ENCODE data around the gene CDCA7.
"Not testable (repeated sequence)": the region's sequence is repeated elsewhere in the genome, so short reads cannot be mapped to it uniquely, and the experiment has no call there.

The CDCA7 gene

DNA sequence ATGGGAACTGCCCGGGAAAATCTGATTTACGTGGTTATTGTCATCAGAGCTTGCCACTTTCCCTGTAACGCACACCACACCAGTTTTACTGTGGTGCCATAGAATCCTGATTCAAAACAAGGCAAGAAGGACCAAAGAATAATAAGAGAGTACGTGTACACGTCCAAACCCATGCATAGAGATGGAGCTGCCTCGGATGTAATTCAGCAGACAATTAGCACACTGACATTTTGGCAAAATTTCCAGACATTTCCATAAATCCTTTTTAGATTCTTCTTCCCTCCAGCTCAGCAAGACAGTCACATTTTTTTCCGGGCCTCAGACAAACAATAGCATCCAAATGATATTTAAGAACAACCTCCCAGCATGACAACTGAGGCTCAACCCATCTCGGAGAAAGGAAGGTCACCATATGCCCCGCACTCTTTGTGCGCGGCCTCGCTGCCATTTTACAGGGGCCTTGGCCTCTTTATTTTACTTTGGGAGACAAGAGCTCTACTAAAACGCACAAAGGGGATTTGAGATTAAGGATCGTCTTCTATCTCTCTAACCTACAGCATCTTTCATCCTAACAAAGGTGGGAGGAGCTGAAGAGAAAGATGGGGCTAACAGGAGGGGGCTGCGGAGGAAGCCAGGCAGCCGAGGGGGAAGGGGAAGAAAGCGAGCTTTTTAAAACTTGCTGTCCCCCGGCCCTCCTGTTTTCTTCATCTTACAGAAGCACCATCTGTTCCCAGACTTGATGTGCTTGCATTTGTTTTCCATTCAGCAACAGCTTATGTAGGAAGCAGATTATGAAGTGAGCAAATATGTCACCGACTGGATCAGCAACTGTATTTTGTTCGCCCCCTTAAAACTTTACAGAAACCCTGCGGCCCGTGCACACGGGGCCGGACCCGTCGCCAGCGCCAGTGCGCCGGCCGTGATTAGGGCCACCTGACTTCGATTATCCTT is 61.0 kb downstream of the CDCA7 start:
- ChIA-PET POLR2A (no interaction called here), CTCF (interaction anchor here (1.9 kb wide), 1 partner anchor 13 kb away, joined by 6 read pairs; no protein-coding TSS in a partner anchor)
- TF ChIP-seq BHLHE40 (IDR thresholded peaks at IDR 0.05; ENCODE audit: borderline replicate concordance) (no peak), FOXM1 (IDR thresholded peaks at IDR 0.05; ENCODE audit: borderline replicate concordance) (no peak), SP1 (IDR thresholded peaks at IDR 0.05) (no peak), TARDBP (IDR thresholded peaks at IDR 0.05) (no peak), ELF4 (IDR thresholded peaks at IDR 0.05) (no peak), L3MBTL2 (conservative IDR thresholded peaks at IDR 0.05) (no peak), CTBP1 (IDR thresholded peaks at IDR 0.05; ENCODE audit: borderline replicate concordance) (no peak), NFRKB (IDR thresholded peaks at IDR 0.05) (no peak), ARNT (IDR thresholded peaks at IDR 0.05) (no peak), SUZ12 (IDR thresholded peaks at IDR 0.05) (no peak), LEF1 (IDR thresholded peaks at IDR 0.05; ENCODE audit: borderline replicate concordance) (no peak), HDGF (IDR thresholded peaks at IDR 0.05; ENCODE audit: borderline replicate concordance) (no peak), ZNF384 (IDR thresholded peaks at IDR 0.05) (no peak)
- TF ChIP-seq, protein P1, sequence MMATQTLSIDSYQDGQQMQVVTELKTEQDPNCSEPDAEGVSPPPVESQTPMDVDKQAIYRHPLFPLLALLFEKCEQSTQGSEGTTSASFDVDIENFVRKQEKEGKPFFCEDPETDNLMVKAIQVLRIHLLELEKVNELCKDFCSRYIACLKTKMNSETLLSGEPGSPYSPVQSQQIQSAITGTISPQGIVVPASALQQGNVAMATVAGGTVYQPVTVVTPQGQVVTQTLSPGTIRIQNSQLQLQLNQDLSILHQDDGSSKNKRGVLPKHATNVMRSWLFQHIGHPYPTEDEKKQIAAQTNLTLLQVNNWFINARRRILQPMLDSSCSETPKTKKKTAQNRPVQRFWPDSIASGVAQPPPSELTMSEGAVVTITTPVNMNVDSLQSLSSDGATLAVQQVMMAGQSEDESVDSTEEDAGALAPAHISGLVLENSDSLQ (IDR thresholded peaks at IDR 0.05): no peak
- no peak for DNase-seq (ENCODE audit: extremely low spot score)

DNA sequence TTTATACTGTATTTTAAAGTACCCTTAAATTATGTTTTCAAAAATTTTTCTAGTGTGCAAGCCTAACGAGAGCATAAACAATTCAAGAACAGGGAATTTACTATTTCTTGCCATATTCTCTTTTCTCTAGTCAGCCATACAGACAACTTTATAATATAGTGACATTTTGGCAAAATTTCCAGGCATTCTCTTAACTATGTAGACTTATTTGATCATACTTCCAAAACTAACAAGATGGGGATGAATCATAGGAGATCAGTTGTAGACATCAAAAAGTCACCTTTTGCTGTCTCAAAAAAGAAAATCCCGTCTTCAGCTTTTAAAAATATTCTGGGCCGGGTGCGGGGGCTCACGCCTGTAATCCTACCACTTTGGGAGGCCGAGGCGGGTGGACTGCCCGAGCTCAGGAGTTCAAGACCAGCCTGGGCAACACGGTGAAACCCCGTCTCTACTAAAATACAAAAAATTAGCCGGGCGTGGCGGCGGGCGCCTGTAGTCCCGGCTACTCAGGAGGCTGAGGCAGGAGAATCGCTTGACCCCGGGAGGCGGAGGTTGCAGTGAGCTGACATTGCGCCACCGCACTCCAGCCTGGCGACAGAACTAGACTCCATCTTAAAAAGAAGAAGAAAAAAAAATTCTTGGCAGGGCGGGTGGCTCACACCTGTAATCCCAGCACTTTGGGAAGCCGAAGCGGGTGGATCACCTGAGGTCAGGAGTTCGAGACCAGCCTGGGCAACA is 61.9 kb downstream of the CDCA7 start:
- CTCF ChIA-PET: interaction anchor here (1.9 kb wide), 1 partner anchor 14 kb away, joined by 6 read pairs; no protein-coding TSS in a partner anchor
- POLR2A ChIA-PET; DNase-seq (ENCODE audit: extremely low spot score): not testable (repeated sequence)

DNA sequence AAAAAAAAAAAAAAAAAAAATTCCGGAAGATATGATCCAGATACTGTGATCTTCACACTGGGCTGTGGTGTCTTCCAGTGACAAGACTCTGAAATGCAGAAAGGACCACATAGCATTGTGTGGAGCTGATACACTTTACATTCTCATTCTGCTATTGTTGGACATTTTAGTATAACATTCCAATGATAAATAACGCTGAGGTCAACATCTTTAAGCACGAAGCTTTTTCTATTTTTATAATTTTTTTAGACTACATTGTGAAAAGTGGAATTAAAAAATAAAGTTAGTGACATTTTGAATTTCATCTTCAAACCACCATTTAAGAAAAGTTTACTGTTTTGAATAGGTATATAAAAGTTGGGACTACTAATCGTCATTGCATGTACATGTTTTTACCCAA is 62.7 kb downstream of the CDCA7 start:
- CTCF ChIA-PET: interaction anchor here (0.6 kb wide), 1 partner anchor 660 kb away, joined by 5 read pairs; no protein-coding TSS in a partner anchor
- TF ChIP-seq ARNT (IDR thresholded peaks at IDR 0.05) (no peak), FOXK2 (IDR thresholded peaks at IDR 0.05) (no peak), CTBP1 (IDR thresholded peaks at IDR 0.05; ENCODE audit: borderline replicate concordance) (no peak), SUZ12 (IDR thresholded peaks at IDR 0.05) (no peak), BHLHE40 (IDR thresholded peaks at IDR 0.05; ENCODE audit: borderline replicate concordance) (no peak)
- POLR2A ChIA-PET: no interaction called here
- DNase-seq (ENCODE audit: extremely low spot score): no peak

DNA sequence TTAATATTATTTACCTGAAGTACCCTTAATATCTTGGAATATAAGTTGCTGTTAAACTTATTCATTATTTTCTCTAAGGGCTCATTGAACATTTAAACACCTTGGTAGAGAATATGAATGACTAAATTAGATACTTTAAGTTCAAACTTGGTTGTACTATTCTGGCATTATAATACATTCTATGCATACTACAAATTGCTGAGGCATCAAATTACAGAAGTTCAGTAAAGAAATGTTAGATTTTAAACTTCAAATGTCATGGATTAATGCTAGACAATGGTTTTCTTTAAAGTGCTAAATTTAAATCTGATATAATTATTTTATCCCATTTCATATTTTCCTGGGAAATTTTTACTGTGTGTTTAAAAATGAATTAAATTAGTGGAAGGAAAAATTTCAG is 63.1 kb downstream of the CDCA7 start:
- POLR2A ChIA-PET: no interaction called here
- CTCF ChIA-PET: interaction anchor here (0.6 kb wide), 1 partner anchor 659 kb away, joined by 5 read pairs; no protein-coding TSS in a partner anchor
- TF ChIP-seq CTBP1 (IDR thresholded peaks at IDR 0.05; ENCODE audit: borderline replicate concordance) (no peak), FOXK2 (IDR thresholded peaks at IDR 0.05) (no peak), LEF1 (IDR thresholded peaks at IDR 0.05; ENCODE audit: borderline replicate concordance) (no peak), BHLHE40 (IDR thresholded peaks at IDR 0.05; ENCODE audit: borderline replicate concordance) (no peak), TARDBP (IDR thresholded peaks at IDR 0.05) (no peak)
- DNase-seq (ENCODE audit: extremely low spot score): no peak

All from HEK293T (cell line).